ENCODE measurements around the gene ZC3H4. TPM values are rescaled to one million over a fixed set of nuclear protein-coding genes. Genes with fewer than 3 reads are reported as not detected.

ZC3H4 gene
- total RNA-seq, 1 experiment from 2014 or later, result 42.7 TPM

DNA sequence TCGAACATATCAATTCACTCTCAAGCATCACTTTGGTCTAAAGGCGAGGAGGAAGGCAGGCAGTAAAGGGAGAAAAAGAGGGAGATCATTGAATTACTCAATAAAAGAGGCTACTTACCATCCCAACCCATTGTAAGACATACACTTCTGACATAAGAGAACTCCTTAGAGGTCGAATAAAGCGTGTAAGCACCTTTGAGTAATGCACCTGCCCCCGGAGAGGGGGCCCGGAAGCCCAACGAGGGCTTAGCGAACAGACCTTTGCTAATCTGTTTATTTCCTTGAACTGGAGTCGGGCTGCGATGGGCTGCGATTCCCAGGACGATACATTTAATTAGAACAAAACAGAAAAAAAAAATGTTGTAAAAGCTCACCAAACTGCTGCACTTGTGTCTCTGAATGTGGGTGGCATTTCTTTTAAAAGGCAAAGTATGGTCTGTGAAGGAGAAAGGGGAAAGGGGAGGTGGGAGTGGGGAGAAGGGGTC is 3.0 kb downstream of the ZC3H4 start:
- no TSS peak for BruUV-seq (replicated peaks)
- CTCF ChIA-PET, result no interaction called here
- POLR2A ChIA-PET, result no interaction called here

DNA sequence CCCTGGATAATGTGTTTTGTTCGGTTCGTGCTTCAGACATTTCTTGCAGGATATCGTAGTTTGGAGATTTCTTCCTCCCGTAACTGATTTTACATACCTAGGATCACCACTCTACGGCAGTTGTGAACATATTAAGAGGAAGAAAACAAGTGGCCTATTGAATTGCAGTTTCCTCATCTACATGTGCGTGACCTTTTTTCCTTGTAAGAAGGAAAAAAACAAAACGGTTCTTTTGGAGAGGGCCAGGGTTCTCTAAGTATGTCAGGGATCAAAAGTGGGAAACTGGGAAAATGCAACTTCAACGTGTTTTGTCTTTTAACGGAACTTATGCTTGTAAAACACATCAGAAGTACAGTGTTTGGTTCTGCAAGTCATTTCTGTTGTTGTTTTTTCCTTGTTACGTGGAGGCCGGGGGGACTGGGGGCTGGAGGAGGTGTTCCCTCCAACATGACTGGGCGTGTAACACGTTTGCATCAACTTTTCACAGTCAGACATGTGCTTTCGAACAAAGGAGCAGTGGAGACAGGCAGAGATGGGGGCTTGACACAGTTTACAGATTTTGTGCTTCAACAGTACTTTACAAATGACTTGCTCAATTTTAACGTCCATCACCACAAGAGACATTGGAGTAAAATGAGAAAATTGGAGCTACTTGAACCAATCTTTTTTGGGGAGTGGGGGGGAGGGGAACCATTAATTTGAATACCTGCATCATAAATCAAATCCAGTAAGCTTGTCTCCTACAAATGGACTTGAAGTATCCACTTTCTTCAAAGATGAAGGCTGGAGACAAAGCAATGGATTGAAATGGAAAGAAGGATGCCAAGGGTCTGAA is 3.8 kb downstream of the ZC3H4 start:
- in situ Hi-C loops (cut with HindIII; ENCODE audit: low pct_unique_long_range_greater_than_20kb, low sequenced_read_pairs) (no loop called here), intact Hi-C loops (cut with micrococcal nuclease; ENCODE audit: unreplicated experiment) (no loop called here)
- DNase-seq (ENCODE audit: low read depth, low spot score), result no peak
- CTCF ChIA-PET, result no interaction called here
- no peak for ATAC-seq
- no peaks in the 10 kb centered on the region for H3K9me3 ChIP-seq (ENCODE audit: control insufficient read depth, insufficient read depth, low read depth, low read length)
- H3K27me3 ChIP-seq (ENCODE audit: control insufficient read depth, insufficient read depth, low read length), result no peaks in the 10 kb centered on the region
- H3K4me3 ChIP-seq (ENCODE audit: low read depth in 2 of 2, low read length in 2 of 2), result peak overlapping the region; percentile 85 to 86
- peak overlapping the region; percentile 98 for H3K27ac ChIP-seq (ENCODE audit: low read length)
- TF ChIP-seq SIN3A (IDR thresholded peaks at IDR 0.05; ENCODE audit: borderline replicate concordance, insufficient read depth, low read depth, low read length) (no peak), POLR2AphosphoS5 (IDR thresholded peaks at IDR 0.05; ENCODE audit: low read depth, low read length) (peak; percentile 54; the same call in 1 of the 2 replicates)
- no TSS peak for BruUV-seq (replicated peaks)
- peaks cover 36% of the 10 kb centered on the region for H3K4me1 ChIP-seq (ENCODE audit: control insufficient read depth, insufficient read depth, low read length)
- POLR2A ChIA-PET, result no interaction called here
- H3K36me3 ChIP-seq (ENCODE audit: control insufficient read depth, insufficient read depth, low read length), result no peaks in the 10 kb centered on the region; the same call in 1 of the 2 replicates

More for the DNA sequence above, 3.0 kb downstream of the ZC3H4 start:
- H3K9me3 ChIP-seq (ENCODE audit: control insufficient read depth, insufficient read depth, low read depth, low read length), result no peaks in the 10 kb centered on the region
- in situ Hi-C loops (cut with HindIII; ENCODE audit: low pct_unique_long_range_greater_than_20kb, low sequenced_read_pairs) (no loop called here), intact Hi-C loops (cut with micrococcal nuclease; ENCODE audit: unreplicated experiment) (no loop called here)
- ATAC-seq (no peak), DNase-seq (ENCODE audit: low read depth, low spot score) (no peak)
- H3K36me3 ChIP-seq (ENCODE audit: control insufficient read depth, insufficient read depth, low read length), result no peaks in the 10 kb centered on the region; the same call in 1 of the 2 replicates
- no peak for TF ChIP-seq TCF7L2 (IDR thresholded peaks at IDR 0.05; ENCODE audit: low read depth, low read length)
- no peak for TF ChIP-seq SIN3A (IDR thresholded peaks at IDR 0.05; ENCODE audit: borderline replicate concordance, insufficient read depth, low read depth, low read length)
- TF ChIP-seq POLR2AphosphoS5 (IDR thresholded peaks at IDR 0.05; ENCODE audit: low read depth, low read length), result no peak
- TF ChIP-seq, protein P1, sequence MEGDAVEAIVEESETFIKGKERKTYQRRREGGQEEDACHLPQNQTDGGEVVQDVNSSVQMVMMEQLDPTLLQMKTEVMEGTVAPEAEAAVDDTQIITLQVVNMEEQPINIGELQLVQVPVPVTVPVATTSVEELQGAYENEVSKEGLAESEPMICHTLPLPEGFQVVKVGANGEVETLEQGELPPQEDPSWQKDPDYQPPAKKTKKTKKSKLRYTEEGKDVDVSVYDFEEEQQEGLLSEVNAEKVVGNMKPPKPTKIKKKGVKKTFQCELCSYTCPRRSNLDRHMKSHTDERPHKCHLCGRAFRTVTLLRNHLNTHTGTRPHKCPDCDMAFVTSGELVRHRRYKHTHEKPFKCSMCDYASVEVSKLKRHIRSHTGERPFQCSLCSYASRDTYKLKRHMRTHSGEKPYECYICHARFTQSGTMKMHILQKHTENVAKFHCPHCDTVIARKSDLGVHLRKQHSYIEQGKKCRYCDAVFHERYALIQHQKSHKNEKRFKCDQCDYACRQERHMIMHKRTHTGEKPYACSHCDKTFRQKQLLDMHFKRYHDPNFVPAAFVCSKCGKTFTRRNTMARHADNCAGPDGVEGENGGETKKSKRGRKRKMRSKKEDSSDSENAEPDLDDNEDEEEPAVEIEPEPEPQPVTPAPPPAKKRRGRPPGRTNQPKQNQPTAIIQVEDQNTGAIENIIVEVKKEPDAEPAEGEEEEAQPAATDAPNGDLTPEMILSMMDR (IDR thresholded peaks at IDR 0.05), result no peak
- TF ChIP-seq, protein P2, sequence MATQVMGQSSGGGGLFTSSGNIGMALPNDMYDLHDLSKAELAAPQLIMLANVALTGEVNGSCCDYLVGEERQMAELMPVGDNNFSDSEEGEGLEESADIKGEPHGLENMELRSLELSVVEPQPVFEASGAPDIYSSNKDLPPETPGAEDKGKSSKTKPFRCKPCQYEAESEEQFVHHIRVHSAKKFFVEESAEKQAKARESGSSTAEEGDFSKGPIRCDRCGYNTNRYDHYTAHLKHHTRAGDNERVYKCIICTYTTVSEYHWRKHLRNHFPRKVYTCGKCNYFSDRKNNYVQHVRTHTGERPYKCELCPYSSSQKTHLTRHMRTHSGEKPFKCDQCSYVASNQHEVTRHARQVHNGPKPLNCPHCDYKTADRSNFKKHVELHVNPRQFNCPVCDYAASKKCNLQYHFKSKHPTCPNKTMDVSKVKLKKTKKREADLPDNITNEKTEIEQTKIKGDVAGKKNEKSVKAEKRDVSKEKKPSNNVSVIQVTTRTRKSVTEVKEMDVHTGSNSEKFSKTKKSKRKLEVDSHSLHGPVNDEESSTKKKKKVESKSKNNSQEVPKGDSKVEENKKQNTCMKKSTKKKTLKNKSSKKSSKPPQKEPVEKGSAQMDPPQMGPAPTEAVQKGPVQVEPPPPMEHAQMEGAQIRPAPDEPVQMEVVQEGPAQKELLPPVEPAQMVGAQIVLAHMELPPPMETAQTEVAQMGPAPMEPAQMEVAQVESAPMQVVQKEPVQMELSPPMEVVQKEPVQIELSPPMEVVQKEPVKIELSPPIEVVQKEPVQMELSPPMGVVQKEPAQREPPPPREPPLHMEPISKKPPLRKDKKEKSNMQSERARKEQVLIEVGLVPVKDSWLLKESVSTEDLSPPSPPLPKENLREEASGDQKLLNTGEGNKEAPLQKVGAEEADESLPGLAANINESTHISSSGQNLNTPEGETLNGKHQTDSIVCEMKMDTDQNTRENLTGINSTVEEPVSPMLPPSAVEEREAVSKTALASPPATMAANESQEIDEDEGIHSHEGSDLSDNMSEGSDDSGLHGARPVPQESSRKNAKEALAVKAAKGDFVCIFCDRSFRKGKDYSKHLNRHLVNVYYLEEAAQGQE (IDR thresholded peaks at IDR 0.05; ENCODE audit: insufficient read depth in 1 of 2, low read depth in 2 of 2, low read length in 1 of 2), result no peak
- H3K4me3 ChIP-seq (ENCODE audit: low read depth in 2 of 2, low read length in 2 of 2), result peak overlapping the region; percentile 85 to 86
- peaks cover 36% of the 10 kb centered on the region for H3K4me1 ChIP-seq (ENCODE audit: control insufficient read depth, insufficient read depth, low read length)
- no peaks in the 10 kb centered on the region for H3K27me3 ChIP-seq (ENCODE audit: control insufficient read depth, insufficient read depth, low read length)
- H3K27ac ChIP-seq (ENCODE audit: low read length), result peak overlapping the region; percentile 98

DNA sequence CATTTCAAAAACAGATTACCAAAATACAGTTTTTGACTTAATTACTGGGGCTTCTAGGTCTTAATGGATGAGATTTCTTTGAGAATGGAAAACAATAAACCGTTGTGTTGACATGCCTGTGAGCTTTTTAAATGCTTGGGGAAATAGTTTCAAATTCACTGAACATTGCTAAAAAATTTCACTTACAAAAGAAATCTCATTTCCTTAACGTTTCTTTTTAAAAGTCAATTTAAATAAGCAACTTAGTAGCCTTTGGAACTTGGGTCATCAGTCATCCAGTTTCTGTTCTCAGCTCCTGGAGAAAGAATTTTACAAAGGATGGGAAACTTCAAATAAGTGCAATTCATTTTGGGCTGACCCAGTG is 4.4 kb downstream of the ZC3H4 start:
- no peaks in the 10 kb centered on the region for H3K9me3 ChIP-seq (ENCODE audit: control insufficient read depth, insufficient read depth, low read depth, low read length)
- in situ Hi-C loops (cut with HindIII; ENCODE audit: low pct_unique_long_range_greater_than_20kb, low sequenced_read_pairs), result no loop called here
- H3K4me3 ChIP-seq (ENCODE audit: low read depth in 2 of 2, low read length in 2 of 2), result peak overlapping the region; percentile 85 to 86
- no peaks in the 10 kb centered on the region; the same call in 1 of the 2 replicates for H3K36me3 ChIP-seq (ENCODE audit: control insufficient read depth, insufficient read depth, low read length)
- intact Hi-C loops (cut with micrococcal nuclease; ENCODE audit: unreplicated experiment), result no loop called here
- H3K4me1 ChIP-seq (ENCODE audit: control insufficient read depth, insufficient read depth, low read length), result peaks cover 36% of the 10 kb centered on the region
- H3K27ac ChIP-seq (ENCODE audit: low read length), result peak overlapping the region; percentile 98
- DNase-seq (ENCODE audit: low read depth, low spot score), result no peak
- TF ChIP-seq, protein P2 (IDR thresholded peaks at IDR 0.05; ENCODE audit: insufficient read depth in 1 of 2, low read depth in 2 of 2, low read length in 1 of 2), result no peak
- TF ChIP-seq TCF7L2 (IDR thresholded peaks at IDR 0.05; ENCODE audit: low read depth, low read length), result no peak
- TF ChIP-seq POLR2AphosphoS5 (IDR thresholded peaks at IDR 0.05; ENCODE audit: low read depth, low read length), result no peak
- TF ChIP-seq SIN3A (IDR thresholded peaks at IDR 0.05; ENCODE audit: borderline replicate concordance, insufficient read depth, low read depth, low read length), result no peak
- TF ChIP-seq, protein P1 (IDR thresholded peaks at IDR 0.05), result no peak
- BruUV-seq (replicated peaks), result no TSS peak
- CTCF ChIA-PET, result no interaction called here
- no peaks in the 10 kb centered on the region for H3K27me3 ChIP-seq (ENCODE audit: control insufficient read depth, insufficient read depth, low read length)
- POLR2A ChIA-PET, result no interaction called here
- no peak for ATAC-seq
